ENCODE data around the gene RAET1G. TPM values are rescaled to one million over a fixed set of nuclear protein-coding genes. Genes with fewer than 3 reads are reported as not detected.

Gene RAET1G
- total RNA-seq, 1 donor from 2014 or later: 4.9 TPM

GRCh38 chr6:149903938-149904611, 18.8 kb downstream of the RAET1G start:
- peak in 1 of 2 donors; percentile 67 for DNase-seq (ENCODE audit: extremely low spot score in 2 of 2)
- no peaks in the 10 kb centered on the region for H3K27me3 ChIP-seq
- no peak overlapping the region for H3K4me3 ChIP-seq
- H3K36me3 ChIP-seq: no peaks in the 10 kb centered on the region
- no peak overlapping the region for H3K27ac ChIP-seq
- peaks cover 4% of the 10 kb centered on the region for H3K9me3 ChIP-seq
- intact Hi-C loops (cut with DNase I): no loop called here
- H3K4me1 ChIP-seq: peaks cover 5% of the 10 kb centered on the region
- TF ChIP-seq CTCF (IDR thresholded peaks at IDR 0.05) (no peak), POLR2A (IDR thresholded peaks at IDR 0.05) (no peak)

- Histone ChIP-seq H3K4me3 (no peak overlapping the region), H3K4me1 (peaks cover 25% of the 10 kb centered on the region), H3K27me3 (no peaks in the 10 kb centered on the region), H3K9me3 (no peaks in the 10 kb centered on the region), H3K36me3 (no peaks in the 10 kb centered on the region), H3K27ac (no peak overlapping the region)
- DNase-seq (ENCODE audit: extremely low spot score in 2 of 2): no peak
- intact Hi-C loops (cut with DNase I): no loop called here
- no peak for TF ChIP-seq POLR2AphosphoS5 (IDR thresholded peaks at IDR 0.05; ENCODE audit: insufficient read depth in 1 of 2, low read depth in 1 of 2)
- no peak for TF ChIP-seq CTCF (IDR thresholded peaks at IDR 0.05)
- no peak for TF ChIP-seq POLR2A (IDR thresholded peaks at IDR 0.05)
Observed at GRCh38 chr6:149901444-149902140, 21.3 kb downstream of the RAET1G start.

GRCh38 chr6:149900620-149901443, 22.1 kb downstream of the RAET1G start:
- no peak for DNase-seq (ENCODE audit: extremely low spot score in 2 of 2)
- no peak overlapping the region for H3K4me3 ChIP-seq
- intact Hi-C loops (cut with DNase I): no loop called here
- peaks cover 33% of the 10 kb centered on the region for H3K4me1 ChIP-seq
- TF ChIP-seq POLR2AphosphoS5 (IDR thresholded peaks at IDR 0.05; ENCODE audit: insufficient read depth in 1 of 2, low read depth in 1 of 2) (peak in 1 of 2 donors; percentile 55), POLR2A (IDR thresholded peaks at IDR 0.05) (no peak)
- peak overlapping the region; percentile 57 for H3K27ac ChIP-seq
- no peaks in the 10 kb centered on the region for H3K36me3 ChIP-seq
- no peaks in the 10 kb centered on the region for H3K27me3 ChIP-seq
- no peaks in the 10 kb centered on the region for H3K9me3 ChIP-seq

GRCh38 chr6:149899926-149900619, 22.8 kb downstream of the RAET1G start:
- H3K36me3 ChIP-seq: no peaks in the 10 kb centered on the region
- no peaks in the 10 kb centered on the region for H3K27me3 ChIP-seq
- intact Hi-C loops (cut with DNase I): no loop called here
- no peak overlapping the region for H3K4me3 ChIP-seq
- no peak for DNase-seq (ENCODE audit: extremely low spot score in 2 of 2)
- peaks cover 40% of the 10 kb centered on the region for H3K4me1 ChIP-seq
- TF ChIP-seq POLR2A (IDR thresholded peaks at IDR 0.05) (no peak), CTCF (IDR thresholded peaks at IDR 0.05) (no peak)
- H3K27ac ChIP-seq: peak overlapping the region; percentile 57
- H3K9me3 ChIP-seq: no peaks in the 10 kb centered on the region

GRCh38 chr6:149899486-149899885, 23.4 kb downstream of the RAET1G start:
- H3K27me3 ChIP-seq: no peaks in the 10 kb centered on the region
- no peak overlapping the region for H3K4me3 ChIP-seq
- peak overlapping the region; percentile 73 for H3K27ac ChIP-seq
- no peaks in the 10 kb centered on the region for H3K9me3 ChIP-seq
- no peak for TF ChIP-seq POLR2A (IDR thresholded peaks at IDR 0.05)
- TF ChIP-seq CTCF (IDR thresholded peaks at IDR 0.05): no peak
- TF ChIP-seq POLR2AphosphoS5 (IDR thresholded peaks at IDR 0.05; ENCODE audit: insufficient read depth in 1 of 2, low read depth in 1 of 2): peak in 1 of 2 donors; percentile 54
- peaks cover 46% of the 10 kb centered on the region for H3K4me1 ChIP-seq
- no peaks in the 10 kb centered on the region for H3K36me3 ChIP-seq
- intact Hi-C loops (cut with DNase I): no loop called here
- DNase-seq (ENCODE audit: extremely low spot score in 2 of 2): peak in 1 of 2 donors; percentile 67
